ENCODE data around the gene ABT1. TPM values are rescaled to one million over a fixed set of nuclear protein-coding genes. Genes with fewer than 3 reads are reported as not detected.
A peak's percentile ranks its signal among the peaks of the same experiment; 100 is the strongest.

Gene ABT1
- total RNA-seq, 1 experiment from 2014 or later, result 26.7 TPM

- no peaks in the 10 kb centered on the region for H4K20me1 ChIP-seq (ENCODE audit: insufficient read depth)
- intact Hi-C loops (cut with micrococcal nuclease), result loop anchor here (10.0 kb wide), 2 partner anchors 511 to 659 kb away; no protein-coding TSS in a partner anchor
- H3K36me3 ChIP-seq (ENCODE audit: control insufficient read depth in 1 of 2, insufficient read depth in 2 of 2, low read length in 2 of 2), result no peaks in the 10 kb centered on the region
- H2AFZ ChIP-seq (ENCODE audit: low read depth, low read length, poor library complexity, severe bottlenecking), result no peak overlapping the region
- no peaks in the 10 kb centered on the region for H3K9me2 ChIP-seq (ENCODE audit: insufficient read depth)
- CTCF ChIA-PET, result interaction anchor here (0.7 to 4.1 kb wide), 2 partner anchors 19 to 234 kb away, joined by 3 to 45 read pairs; no protein-coding TSS in a partner anchor
- peak overlapping the region; percentile 63; the same call in 1 of the 2 replicates for H3K4me2 ChIP-seq (ENCODE audit: low read length)
- no peak overlapping the region for H3K9ac ChIP-seq (ENCODE audit: low read length)
- H3K9me3 ChIP-seq (ENCODE audit: control insufficient read depth in 1 of 2, insufficient read depth in 1 of 2, low read depth in 1 of 2, low read length in 2 of 2), result no peaks in the 10 kb centered on the region
- H3K27me3 ChIP-seq (ENCODE audit: insufficient read depth, low read length), result no peaks in the 10 kb centered on the region
- no peak for DNase-seq (ENCODE audit: low read depth, low spot score)
- RAD21 ChIA-PET (ENCODE audit: low non-redundant PET in 1 of 2, low total read pairs in 2 of 2, uncharacterized antibody in 2 of 2, unreplicated experiment in 2 of 2), result no interaction called here
- TF ChIP-seq SIN3A (IDR thresholded peaks at IDR 0.05; ENCODE audit: low read depth) (peak; percentile 39; the same call in 1 of the 2 replicates), CBX3 (IDR thresholded peaks at IDR 0.05; ENCODE audit: low read depth) (peak; percentile 77; the same call in 1 of the 2 replicates), MAX (IDR thresholded peaks at IDR 0.05) (peak; percentile 27; the same call in 1 of the 2 replicates), ATF3 (IDR thresholded peaks at IDR 0.05) (peak; percentile 90; the same call in 1 of the 2 replicates), POLR2A (IDR thresholded peaks at IDR 0.05; ENCODE audit: borderline replicate concordance, extremely low read depth, insufficient read depth, insufficient read length) (no peak)
- H3K27ac ChIP-seq (ENCODE audit: low read depth, low read length), result no peak overlapping the region
- H3K79me2 ChIP-seq (ENCODE audit: insufficient read depth, low read length), result no peaks in the 10 kb centered on the region
- ATAC-seq, result peak; percentile 69
- peaks cover 3 to 53% of the 10 kb centered on the region in 2 experiments; a peak in 3 of 4 replicates for H3K4me1 ChIP-seq (ENCODE audit: control insufficient read depth in 1 of 2, insufficient read depth in 2 of 2, low read length in 2 of 2)
- BruUV-seq (replicated peaks), result no TSS peak
- H3K4me3 ChIP-seq (replicated peaks in 1 of 2; ENCODE audit: low read depth in 1 of 2, low read length in 2 of 2), result no peak overlapping the region
- POLR2A ChIA-PET, result interaction anchor here (1.4 kb wide), 1 partner anchor 19 kb away, joined by 6 read pairs; no protein-coding TSS in a partner anchor
These were observed 21.2 kb upstream of the ABT1 start for GRCh38 chr6:26575494-26575939.

- Histone ChIP-seq H2AFZ (ENCODE audit: low read depth, low read length, poor library complexity, severe bottlenecking) (peak overlapping the region; percentile 90), H3K79me2 (ENCODE audit: insufficient read depth, low read length) (no peaks in the 10 kb centered on the region), H3K4me2 (ENCODE audit: low read length) (peak overlapping the region; percentile 63), H3K27me3 (ENCODE audit: insufficient read depth, low read length) (no peaks in the 10 kb centered on the region), H3K9ac (ENCODE audit: low read length) (no peak overlapping the region), H3K4me1 (ENCODE audit: control insufficient read depth in 1 of 2, insufficient read depth in 2 of 2, low read length in 2 of 2) (peaks cover 3 to 46% of the 10 kb centered on the region in 2 experiments; a peak in 3 of 4 replicates), H3K27ac (ENCODE audit: low read depth, low read length) (no peak overlapping the region), H4K20me1 (ENCODE audit: insufficient read depth) (no peaks in the 10 kb centered on the region), H3K36me3 (ENCODE audit: control insufficient read depth in 1 of 2, insufficient read depth in 2 of 2, low read length in 2 of 2) (no peaks in the 10 kb centered on the region), H3K4me3 (replicated peaks in 1 of 2; ENCODE audit: low read depth in 1 of 2, low read length in 2 of 2) (peak overlapping the region in 1 of 2 experiments; percentile 33; a peak in 1 of 4 replicates), H3K9me3 (ENCODE audit: control insufficient read depth in 1 of 2, insufficient read depth in 1 of 2, low read depth in 1 of 2, low read length in 2 of 2) (no peaks in the 10 kb centered on the region), H3K9me2 (ENCODE audit: insufficient read depth) (no peaks in the 10 kb centered on the region)
- no peak for ATAC-seq
- ChIA-PET CTCF (interaction anchor here (1.7 to 4.1 kb wide), 2 partner anchors 18 to 235 kb away, joined by 4 to 45 read pairs; no protein-coding TSS in a partner anchor), POLR2A (interaction anchor here (0.8 to 1.4 kb wide), 3 partner anchors 19 to 377 kb away, joined by 3 to 10 read pairs (median 3); a partner anchor contains a TSS), RAD21 (ENCODE audit: low non-redundant PET in 1 of 2, low total read pairs in 2 of 2, uncharacterized antibody in 2 of 2, unreplicated experiment in 2 of 2) (interaction anchor here in 1 of 2 experiments (1.3 kb wide), 1 partner anchor 19 kb away, joined by 4 read pairs; no protein-coding TSS in a partner anchor)
- BruUV-seq (replicated peaks), result no TSS peak
- intact Hi-C loops (cut with micrococcal nuclease), result loop anchor here (10.0 kb wide), 2 partner anchors 512 to 658 kb away; no protein-coding TSS in a partner anchor
- no peak for DNase-seq (ENCODE audit: low read depth, low spot score)
- TF ChIP-seq ZBTB33 (IDR thresholded peaks at IDR 0.05; ENCODE audit: extremely low read depth, insufficient replicate concordance, low read length), result no peak
- TF ChIP-seq SIN3A (IDR thresholded peaks at IDR 0.05; ENCODE audit: low read depth), result no peak
- no peak for TF ChIP-seq MAX (IDR thresholded peaks at IDR 0.05)
- TF ChIP-seq TCF7L2 (IDR thresholded peaks at IDR 0.05; ENCODE audit: borderline replicate concordance, extremely low read depth, insufficient read depth, insufficient read length), result no peak
- no peak for TF ChIP-seq ELF1 (IDR thresholded peaks at IDR 0.05; ENCODE audit: borderline replicate concordance, low read depth)
- no peak for TF ChIP-seq REST (IDR thresholded peaks at IDR 0.05; ENCODE audit: low read depth)
- no peak for TF ChIP-seq EZH2 (IDR thresholded peaks at IDR 0.05)
- no peak for TF ChIP-seq FOSL1 (IDR thresholded peaks at IDR 0.05; ENCODE audit: low read depth)
- TF ChIP-seq EGR1 (IDR thresholded peaks at IDR 0.05; ENCODE audit: low read depth), result no peak
These were observed 20.3 kb upstream of the ABT1 start for GRCh38 chr6:26576407-26576843.

All from HCT116 (cell line).